Measurements from ENCODE around the gene DLG2. TPM values are rescaled to one million over a fixed set of nuclear protein-coding genes. Genes with fewer than 3 reads are reported as not detected.

The DLG2 gene
- total RNA-seq, 1 donor from 2014 or later: 0.43 TPM

- intact Hi-C loops (cut with DNase I): loop anchor here (5.0 kb wide), 1 partner anchor 735 kb away; no protein-coding TSS in a partner anchor
- H3K4me3 ChIP-seq: no peak overlapping the region
- no peak for DNase-seq (ENCODE audit: low spot score in 2 of 2)
- H3K36me3 ChIP-seq: no peaks in the 10 kb centered on the region
- H3K9me3 ChIP-seq: no peaks in the 10 kb centered on the region
- no peaks in the 10 kb centered on the region for H3K27me3 ChIP-seq
- no peak overlapping the region for H3K27ac ChIP-seq
- no peak for TF ChIP-seq CTCF (IDR thresholded peaks at IDR 0.05)
- no peaks in the 10 kb centered on the region for H3K4me1 ChIP-seq
These were observed 1799.6 kb downstream of the DLG2 start for GRCh38 chr11:83827520-83827919.

GRCh38 chr11:83826078-83826477, 1801.1 kb downstream of the DLG2 start:
- Histone ChIP-seq H3K4me3 (no peak overlapping the region), H3K27ac (no peak overlapping the region), H3K27me3 (no peaks in the 10 kb centered on the region), H3K4me1 (no peaks in the 10 kb centered on the region), H3K9me3 (no peaks in the 10 kb centered on the region), H3K36me3 (no peaks in the 10 kb centered on the region)
- no peak for DNase-seq (ENCODE audit: low spot score in 2 of 2)
- intact Hi-C loops (cut with DNase I): loop anchor here (5.0 kb wide), 1 partner anchor 736 kb away; no protein-coding TSS in a partner anchor
- no peak for TF ChIP-seq CTCF (IDR thresholded peaks at IDR 0.05)

DNA sequence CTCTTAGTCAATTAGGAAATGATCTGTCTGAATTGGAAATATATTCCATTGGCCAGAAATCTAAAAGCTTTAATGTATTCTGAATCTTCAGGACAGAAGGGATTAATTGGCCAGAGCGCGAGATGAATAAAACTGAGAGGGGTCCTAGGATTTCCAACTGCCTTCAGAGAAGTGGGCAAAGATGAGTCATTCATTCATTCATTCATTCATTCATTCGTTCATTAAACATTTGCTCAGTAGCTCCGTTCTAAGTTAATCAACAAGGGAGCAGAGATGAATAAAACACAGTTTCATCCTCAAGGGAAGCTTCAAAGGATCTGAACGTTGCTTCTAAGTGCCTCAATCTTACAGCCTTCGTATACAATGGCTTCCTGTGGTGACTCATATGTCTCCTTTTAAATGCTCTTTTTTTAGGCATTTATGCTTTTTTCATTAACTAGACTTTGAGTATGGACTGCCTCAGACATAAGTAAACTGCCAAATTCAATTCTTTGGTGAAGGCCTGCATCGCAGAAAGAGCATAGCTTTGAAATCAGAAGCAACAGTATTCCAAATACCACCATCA, 1803.6 kb downstream of the DLG2 start:
- H3K27ac ChIP-seq: no peak overlapping the region
- no peak for TF ChIP-seq CTCF (IDR thresholded peaks at IDR 0.05)
- intact Hi-C loops (cut with DNase I): no loop called here
- no peaks in the 10 kb centered on the region for H3K36me3 ChIP-seq
- H3K4me3 ChIP-seq: no peak overlapping the region
- H3K4me1 ChIP-seq: no peaks in the 10 kb centered on the region
- H3K27me3 ChIP-seq: no peaks in the 10 kb centered on the region
- no peak for DNase-seq (ENCODE audit: low spot score in 2 of 2)
- H3K9me3 ChIP-seq: no peaks in the 10 kb centered on the region

- TF ChIP-seq CTCF (IDR thresholded peaks at IDR 0.05): peak; percentile 34 to 61 (median 52)
- intact Hi-C loops (cut with DNase I): loop anchor here (10.0 kb wide), 2 partner anchors 525 to 1135 kb away; no protein-coding TSS in a partner anchor
- Histone ChIP-seq H3K27me3 (no peaks in the 10 kb centered on the region), H3K4me1 (no peaks in the 10 kb centered on the region), H3K27ac (no peak overlapping the region), H3K36me3 (no peaks in the 10 kb centered on the region), H3K9me3 (no peaks in the 10 kb centered on the region), H3K4me3 (no peak overlapping the region)
- no peak for DNase-seq (ENCODE audit: low spot score in 2 of 2)
These were observed 1807.1 kb downstream of the DLG2 start for GRCh38 chr11:83819931-83820549.

GRCh38 chr11:83818349-83818748, 1808.8 kb downstream of the DLG2 start:
- intact Hi-C loops (cut with DNase I): loop anchor here (10.0 kb wide), 2 partner anchors 524 to 1134 kb away; no protein-coding TSS in a partner anchor

More at GRCh38 chr11:83818349-83818748, 1808.8 kb downstream of the DLG2 start:
- no peaks in the 10 kb centered on the region for H3K36me3 ChIP-seq
- no peak for TF ChIP-seq CTCF (IDR thresholded peaks at IDR 0.05)
- H3K4me1 ChIP-seq: no peaks in the 10 kb centered on the region
- no peaks in the 10 kb centered on the region for H3K27me3 ChIP-seq
- H3K27ac ChIP-seq: no peak overlapping the region
- DNase-seq (ENCODE audit: low spot score in 2 of 2): no peak
- H3K9me3 ChIP-seq: no peaks in the 10 kb centered on the region
- H3K4me3 ChIP-seq: no peak overlapping the region
